Stimulated activated effector memory CD8-positive, alpha-beta T cell treated with anti-CD3 and anti-CD28 coated beads, Interleukin-12 subunit alpha, Interleukin-12 subunit beta, amount 100 ng/mL, for 72 hours (primary cell): ENCODE measurements around the gene TULP4.
"Not testable (repeated sequence)": the region's sequence is repeated elsewhere in the genome, so short reads cannot be mapped to it uniquely, and the experiment has no call there.

Experiments
- ATAC-seq: fragments of 150-1000 bp; cut with Tn5 transposase; 2 replicates; pipeline ENCODE4 v1.10.0; 2021
- DNase-seq, 2 donors: peaks; one replicate each; pipeline ENCODE4 v3.0.0; 2021 to 2022; ENCODE audit warnings: low spot score in 2 of 2
- H3K27ac Mint-ChIP-seq: one replicate; pipeline ENCODE4 v1.8.0; 2022; ENCODE audit warnings: mild to moderate bottlenecking, mixed read lengths
- H3K36me3 Mint-ChIP-seq: one replicate; pipeline ENCODE4 v1.8.0; 2022; ENCODE audit warnings: mild to moderate bottlenecking, mixed read lengths
- H3K4me1 Mint-ChIP-seq: one replicate; pipeline ENCODE4 v1.8.0; 2022; ENCODE audit warnings: mixed read lengths
- H3K4me3 Mint-ChIP-seq: one replicate; pipeline ENCODE4 v1.8.0; 2022; ENCODE audit warnings: mild to moderate bottlenecking, mixed read lengths
- H3K9me3 Mint-ChIP-seq: one replicate; pipeline ENCODE4 v1.8.0; 2022; ENCODE audit warnings: mixed read lengths

TULP4 gene

DNA sequence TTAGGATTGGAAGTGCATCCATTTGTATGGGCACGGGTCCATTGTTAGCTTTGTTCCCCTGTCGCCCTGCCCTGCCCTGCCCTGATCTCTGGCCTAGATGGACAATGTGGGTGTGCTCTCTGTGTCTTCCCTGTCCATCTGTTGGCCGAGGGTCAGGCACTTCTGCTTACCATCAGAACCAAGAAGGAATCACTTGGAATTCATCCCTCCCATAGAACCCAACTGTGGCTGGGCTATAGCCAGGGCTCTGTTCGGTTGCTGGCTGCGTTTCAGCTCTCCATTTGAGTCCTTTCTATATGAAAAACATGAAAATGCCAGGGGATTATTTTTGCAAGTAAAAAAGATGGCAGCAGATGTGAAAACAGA lies 26.6 kb upstream of the TULP4 start:
- Mint-ChIP-seq H3K4me1 (peaks cover 50% of the 10 kb centered on the region), H3K27ac (no peak overlapping the region), H3K9me3 (no peaks in the 10 kb centered on the region), H3K4me3 (no peak overlapping the region), H3K36me3 (peaks cover 5% of the 10 kb centered on the region)
- DNase-seq, result no peak
- ATAC-seq, result no peak

GRCh38 chr6:158286413-158286812 lies 25.9 kb upstream of the TULP4 start:
- no peaks in the 10 kb centered on the region for H3K9me3 Mint-ChIP-seq
- H3K4me1 Mint-ChIP-seq, result peaks cover 58% of the 10 kb centered on the region
- DNase-seq (no peak), ATAC-seq (no peak)
- H3K36me3 Mint-ChIP-seq, result peaks cover 5% of the 10 kb centered on the region
- H3K27ac Mint-ChIP-seq, result no peak overlapping the region
- H3K4me3 Mint-ChIP-seq, result no peak overlapping the region

DNA sequence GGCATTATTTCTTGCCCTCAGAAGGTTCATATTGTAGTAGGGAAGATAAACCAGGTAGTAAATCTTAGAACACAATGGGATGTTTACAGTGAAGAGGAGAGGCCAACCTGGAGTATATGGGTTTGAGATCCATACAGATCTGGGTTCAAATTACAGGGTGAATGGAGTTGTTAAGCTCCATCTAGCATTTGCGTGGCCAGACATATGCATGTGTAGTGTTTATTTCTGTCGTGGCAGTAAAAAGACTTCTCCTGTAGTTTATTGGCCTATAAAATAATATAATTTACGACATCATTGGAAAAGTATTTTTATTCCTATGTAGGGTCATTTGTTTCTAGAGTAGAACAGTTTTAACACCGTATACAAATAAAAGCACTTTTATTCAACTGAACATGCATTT lies 25.2 kb upstream of the TULP4 start:
- H3K4me3 Mint-ChIP-seq, result no peak overlapping the region
- H3K9me3 Mint-ChIP-seq, result no peaks in the 10 kb centered on the region
- ATAC-seq, result no peak
- H3K27ac Mint-ChIP-seq, result no peak overlapping the region
- peaks cover 64% of the 10 kb centered on the region for H3K4me1 Mint-ChIP-seq
- no peak for DNase-seq
- H3K36me3 Mint-ChIP-seq, result peaks cover 5% of the 10 kb centered on the region

GRCh38 chr6:158290040-158290439 lies 22.2 kb upstream of the TULP4 start:
- H3K4me3 Mint-ChIP-seq, result peak overlapping the region; percentile 78
- H3K9me3 Mint-ChIP-seq, result peaks cover 2% of the 10 kb centered on the region
- peak; percentile 67 for ATAC-seq
- peaks cover 63% of the 10 kb centered on the region for H3K4me1 Mint-ChIP-seq
- peak overlapping the region; percentile 90 for H3K27ac Mint-ChIP-seq
- DNase-seq, result no peak
- peaks cover under 1% of the 10 kb centered on the region for H3K36me3 Mint-ChIP-seq

DNA sequence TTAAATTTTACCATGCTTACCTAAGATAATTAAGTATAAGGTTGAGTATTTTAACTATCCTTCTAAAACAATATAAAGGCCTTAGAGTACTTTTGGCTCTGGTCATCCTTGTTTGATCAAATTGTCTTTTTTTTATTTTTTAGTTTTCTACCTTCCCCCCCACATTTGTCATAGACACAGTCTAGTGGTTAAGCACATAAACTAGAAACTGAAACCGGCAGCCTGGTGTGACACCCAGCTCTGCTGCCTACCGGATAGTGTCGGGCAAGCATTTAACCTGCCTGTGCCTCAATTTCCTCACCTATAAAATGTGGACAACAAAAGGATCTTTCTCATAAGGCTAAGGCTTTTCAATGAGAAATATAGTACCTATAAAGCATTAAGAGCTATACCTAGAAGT lies 21.6 kb upstream of the TULP4 start:
- Mint-ChIP-seq H3K4me3 (peak overlapping the region; percentile 78), H3K4me1 (peaks cover 56% of the 10 kb centered on the region), H3K36me3 (no peaks in the 10 kb centered on the region), H3K9me3 (peaks cover 2% of the 10 kb centered on the region), H3K27ac (peak overlapping the region; percentile 90)
- DNase-seq, result peak; percentile 13 to 64
- peak; percentile 100 for ATAC-seq

DNA sequence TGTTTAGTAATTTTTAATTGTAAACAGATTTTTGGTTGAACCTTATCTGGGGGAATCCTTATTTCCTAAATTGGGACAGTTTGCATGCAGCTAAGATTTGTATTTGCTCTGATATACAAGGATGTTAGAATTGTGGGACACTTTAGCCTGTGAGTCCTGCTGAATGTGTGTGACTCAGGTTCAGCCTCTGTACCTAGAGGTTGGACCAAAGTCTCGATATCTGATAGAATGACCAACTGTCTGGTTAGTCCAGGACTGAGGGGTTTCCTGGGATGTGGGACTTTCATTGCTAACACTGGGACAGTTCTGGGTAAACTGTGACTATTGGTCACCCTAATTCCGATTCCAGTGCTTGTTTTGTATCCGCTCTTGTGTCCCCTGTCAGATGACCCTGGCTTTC lies 20.2 kb upstream of the TULP4 start:
- Mint-ChIP-seq H3K9me3 (peaks cover 12% of the 10 kb centered on the region), H3K27ac (peak overlapping the region; percentile 90), H3K4me1 (peaks cover 46% of the 10 kb centered on the region), H3K4me3 (peak overlapping the region; percentile 78), H3K36me3 (no peaks in the 10 kb centered on the region)
- no peak for DNase-seq
- no peak for ATAC-seq

GRCh38 chr6:158293122-158293521 lies 19.1 kb upstream of the TULP4 start:
- DNase-seq, result no peak
- no peak overlapping the region for H3K4me3 Mint-ChIP-seq
- no peak for ATAC-seq
- no peaks in the 10 kb centered on the region for H3K36me3 Mint-ChIP-seq
- peaks cover 45% of the 10 kb centered on the region for H3K4me1 Mint-ChIP-seq
- H3K9me3 Mint-ChIP-seq, result peaks cover 12% of the 10 kb centered on the region
- H3K27ac Mint-ChIP-seq, result no peak overlapping the region

DNA sequence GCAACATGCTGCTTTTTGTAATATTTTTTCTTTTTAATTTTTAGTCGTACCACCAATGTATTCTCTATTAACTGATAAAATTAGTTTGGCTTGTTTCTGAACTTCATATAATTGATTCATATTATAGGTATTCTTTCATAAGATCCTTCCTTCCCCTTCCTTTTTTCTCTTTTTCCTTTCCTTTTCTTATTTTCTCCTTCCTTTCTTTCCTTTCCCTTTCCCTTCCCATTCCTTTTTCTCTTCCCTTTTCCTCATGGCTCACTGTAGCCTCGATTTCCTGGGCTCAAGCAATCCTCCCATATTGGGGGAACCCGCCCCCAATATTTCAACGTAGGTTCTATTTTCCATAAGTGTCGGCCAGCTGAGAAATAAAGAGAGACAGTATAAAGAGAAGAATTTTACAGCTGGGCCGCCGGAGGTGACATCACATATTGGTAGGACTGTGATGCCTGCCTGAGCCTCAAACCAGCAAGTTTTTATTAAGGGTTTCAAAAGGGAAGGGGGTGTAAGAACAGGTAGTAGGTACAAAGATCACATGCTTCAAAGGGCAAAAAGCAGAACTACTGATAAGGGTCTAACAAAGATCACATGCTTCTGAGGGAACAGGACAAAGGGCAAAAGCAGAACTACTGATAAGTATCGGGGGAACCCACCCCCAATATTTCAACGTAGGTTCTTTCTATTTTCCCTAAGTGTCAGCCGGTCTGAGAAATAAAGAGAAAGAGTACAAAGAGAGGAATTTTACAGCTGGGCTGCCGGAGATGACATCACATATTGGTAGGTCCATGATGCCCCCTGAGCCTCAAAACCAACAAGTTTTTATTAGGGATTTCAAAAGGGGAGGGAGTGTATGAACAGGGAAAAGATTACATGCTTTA lies 16.1 kb upstream of the TULP4 start:
- peaks cover 16% of the 10 kb centered on the region for H3K9me3 Mint-ChIP-seq
- H3K27ac Mint-ChIP-seq, DNase-seq, H3K4me3 Mint-ChIP-seq, ATAC-seq, H3K36me3 Mint-ChIP-seq: not testable (repeated sequence)
- H3K4me1 Mint-ChIP-seq, result peaks cover 27% of the 10 kb centered on the region

DNA sequence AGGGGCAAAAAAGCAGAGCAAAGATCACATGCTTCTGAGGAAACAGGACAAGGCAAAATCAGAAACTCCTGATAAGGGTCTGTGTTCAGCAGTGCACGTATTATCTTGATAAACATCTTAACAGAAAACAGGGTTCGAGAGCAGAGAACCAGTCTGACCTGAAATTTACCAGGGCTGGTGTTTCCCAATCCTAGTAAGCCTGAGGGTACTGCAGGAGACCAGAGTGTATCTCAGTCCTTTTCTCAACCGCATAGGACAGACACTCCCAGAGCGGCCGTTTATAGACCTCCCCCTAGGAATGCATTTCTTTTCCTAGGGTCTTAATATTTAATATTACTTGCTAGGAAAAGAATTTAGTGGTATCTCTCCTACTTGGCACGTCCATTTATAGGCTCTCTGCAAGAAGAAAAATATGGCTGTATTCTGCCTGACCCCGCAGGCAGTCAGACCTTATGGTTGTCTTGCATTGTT lies 15.4 kb upstream of the TULP4 start:
- not testable (repeated sequence) for H3K36me3 Mint-ChIP-seq, H3K27ac Mint-ChIP-seq, ATAC-seq, DNase-seq, H3K4me3 Mint-ChIP-seq
- Mint-ChIP-seq H3K4me1 (peaks cover 20% of the 10 kb centered on the region), H3K9me3 (peaks cover 16% of the 10 kb centered on the region)

- not testable (repeated sequence) for H3K36me3 Mint-ChIP-seq, ATAC-seq, H3K4me3 Mint-ChIP-seq, H3K27ac Mint-ChIP-seq, DNase-seq
- Mint-ChIP-seq H3K9me3 (peaks cover 16% of the 10 kb centered on the region), H3K4me1 (peaks cover 12% of the 10 kb centered on the region)
Observed at GRCh38 chr6:158297657-158298056, 14.6 kb upstream of the TULP4 start.

DNA sequence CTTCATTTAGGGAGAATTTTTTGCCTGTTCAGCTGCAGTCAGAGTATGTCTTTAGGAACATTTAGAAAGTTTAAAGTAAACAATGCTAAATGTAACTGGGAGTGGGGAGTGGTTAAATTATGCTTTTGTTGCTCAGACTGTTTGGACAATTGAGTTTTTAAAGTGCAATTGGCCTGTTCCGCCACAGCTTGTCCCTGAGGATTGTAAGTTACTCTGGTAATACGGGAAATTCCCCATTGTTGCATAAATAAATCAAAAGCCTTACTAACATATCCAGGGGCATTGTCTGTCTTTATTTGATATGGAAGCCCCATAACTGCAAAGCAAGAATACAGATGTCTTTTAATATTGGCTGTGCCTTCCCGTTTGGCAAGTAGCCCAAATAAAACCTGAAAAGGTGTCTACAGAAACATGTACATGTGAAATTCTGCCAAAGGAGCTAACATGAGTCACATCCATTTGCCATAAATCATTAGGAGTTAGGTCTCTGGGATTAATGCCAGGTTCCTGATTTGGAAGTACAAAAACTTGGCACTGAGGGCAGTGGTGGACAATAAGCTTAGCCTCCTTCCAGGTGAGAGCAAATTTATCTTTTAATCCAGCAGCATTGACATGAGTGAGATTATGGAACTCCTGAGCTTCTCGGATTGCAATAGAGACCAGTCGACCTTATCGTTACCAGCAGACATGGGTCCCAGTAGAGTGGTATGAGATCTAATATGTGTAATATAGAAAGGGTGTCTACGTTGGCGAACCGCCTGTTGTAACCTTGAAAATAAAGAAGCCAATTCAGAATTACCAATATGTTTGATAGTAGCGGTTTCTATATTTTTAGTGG lies 11.7 kb upstream of the TULP4 start:
- not testable (repeated sequence) for H3K36me3 Mint-ChIP-seq, DNase-seq, H3K4me3 Mint-ChIP-seq, H3K27ac Mint-ChIP-seq, H3K4me1 Mint-ChIP-seq, ATAC-seq
- H3K9me3 Mint-ChIP-seq, result peaks cover 13% of the 10 kb centered on the region

- not testable (repeated sequence) for H3K36me3 Mint-ChIP-seq, H3K4me3 Mint-ChIP-seq, ATAC-seq, H3K9me3 Mint-ChIP-seq, H3K27ac Mint-ChIP-seq, H3K4me1 Mint-ChIP-seq, DNase-seq
Observed at GRCh38 chr6:158301561-158301960, 10.7 kb upstream of the TULP4 start.

DNA sequence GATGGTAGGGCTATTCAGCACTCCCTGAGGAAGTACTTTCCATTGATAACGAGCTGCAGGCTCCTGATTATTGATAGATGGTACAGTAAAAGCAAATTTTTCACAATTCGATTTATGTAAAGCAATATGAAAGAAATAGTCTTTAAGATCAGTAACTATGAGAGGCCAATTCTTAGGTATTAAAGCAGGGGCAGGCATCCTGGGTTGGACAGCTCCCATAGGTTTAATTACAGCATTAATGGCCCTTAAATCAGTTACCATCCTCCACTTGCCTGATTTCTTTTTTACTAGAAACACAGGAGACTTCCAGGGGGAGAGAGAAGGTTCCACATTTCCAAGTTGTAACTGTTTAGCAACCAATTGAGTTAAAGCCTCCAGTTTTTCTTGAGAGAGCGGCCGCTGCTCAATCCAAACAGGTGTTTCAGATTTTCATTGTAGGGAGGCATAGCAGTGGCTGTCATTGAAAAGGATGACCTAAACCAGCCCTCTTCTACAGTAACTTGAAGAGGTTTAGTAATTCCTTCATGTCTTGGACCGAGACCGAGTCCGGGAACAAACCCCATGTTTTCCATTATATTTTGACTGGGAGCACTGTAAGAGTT lies 10.0 kb upstream of the TULP4 start:
- H3K4me1 Mint-ChIP-seq, H3K4me3 Mint-ChIP-seq, H3K36me3 Mint-ChIP-seq, ATAC-seq, DNase-seq, H3K9me3 Mint-ChIP-seq, H3K27ac Mint-ChIP-seq: not testable (repeated sequence)

- Mint-ChIP-seq H3K4me3 (no peak overlapping the region), H3K27ac (no peak overlapping the region), H3K9me3 (peaks cover 4% of the 10 kb centered on the region), H3K4me1 (no peaks in the 10 kb centered on the region), H3K36me3 (no peaks in the 10 kb centered on the region)
- ATAC-seq, result no peak
- DNase-seq, result no peak
Observed at GRCh38 chr6:158303210-158303731, 9.0 kb upstream of the TULP4 start.

DNA sequence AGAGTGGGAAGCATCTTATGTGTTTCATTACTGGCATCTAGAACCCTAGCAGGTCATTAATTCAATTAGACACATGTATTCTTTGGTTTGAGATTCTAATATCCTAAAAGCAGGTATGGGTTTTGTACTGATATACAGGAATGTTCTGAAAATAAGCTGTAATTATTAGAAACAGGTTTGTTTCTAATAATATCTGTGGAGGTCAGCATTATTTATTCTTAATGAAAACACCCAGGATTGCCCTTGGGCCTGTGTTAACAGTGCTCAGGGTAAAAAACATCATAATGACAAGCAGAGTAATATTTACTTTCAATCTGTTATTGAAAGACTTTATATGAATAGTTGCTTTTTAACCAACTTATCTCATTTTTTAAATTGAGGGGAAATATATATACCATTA lies 8.0 kb upstream of the TULP4 start:
- Mint-ChIP-seq H3K4me3 (no peak overlapping the region), H3K4me1 (no peaks in the 10 kb centered on the region), H3K9me3 (no peaks in the 10 kb centered on the region), H3K27ac (no peak overlapping the region), H3K36me3 (no peaks in the 10 kb centered on the region)
- ATAC-seq (no peak), DNase-seq (no peak)
